ENCODE measurements around the gene PPP6R3.
"Not testable (repeated sequence)": the region's sequence is repeated elsewhere in the genome, so short reads cannot be mapped to it uniquely, and the experiment has no call there.

PPP6R3 gene

GRCh38 chr11:68458340-68458739, 2.2 kb upstream of the PPP6R3 start:
- not testable (repeated sequence) for DNase-seq

GRCh38 chr11:68459886-68460740, 439 bp upstream of the PPP6R3 start:
- DNase-seq = peak; percentile 99

GRCh38 chr11:68461575-68461917, 994 bp downstream of the PPP6R3 start:
- DNase-seq = no peak

- DNase-seq = no peak
These were observed 3.2 kb downstream of the PPP6R3 start for GRCh38 chr11:68463714-68464113.

- DNase-seq = no peak
These were observed 6.8 kb downstream of the PPP6R3 start for GRCh38 chr11:68467201-68467834.

- DNase-seq = no peak
These were observed 7.8 kb downstream of the PPP6R3 start for GRCh38 chr11:68468217-68468828.

GRCh38 chr11:68469122-68469521, 8.6 kb downstream of the PPP6R3 start:
- DNase-seq = no peak

- DNase-seq = no peak
These were observed 9.1 kb downstream of the PPP6R3 start for GRCh38 chr11:68469642-68470041.

- DNase-seq = peak; percentile 45
These were observed 9.8 kb downstream of the PPP6R3 start for GRCh38 chr11:68470304-68470811.

- DNase-seq = no peak
These were observed 11.1 kb downstream of the PPP6R3 start for GRCh38 chr11:68471360-68472340.

- DNase-seq = no peak
These were observed 12.2 kb downstream of the PPP6R3 start for GRCh38 chr11:68472778-68473177.

GRCh38 chr11:68473693-68474092, 13.1 kb downstream of the PPP6R3 start:
- no peak for DNase-seq

GRCh38 chr11:68475626-68476025, 15.1 kb downstream of the PPP6R3 start:
- DNase-seq = not testable (repeated sequence)

GRCh38 chr11:68479390-68479789, 18.8 kb downstream of the PPP6R3 start:
- DNase-seq = no peak

GRCh38 chr11:68480193-68480592, 19.6 kb downstream of the PPP6R3 start:
- DNase-seq = no peak

GRCh38 chr11:68480852-68481510, 20.4 kb downstream of the PPP6R3 start:
- DNase-seq = no peak

GRCh38 chr11:68481579-68482240, 21.2 kb downstream of the PPP6R3 start:
- DNase-seq = no peak

- DNase-seq = no peak
These were observed 28.1 kb downstream of the PPP6R3 start for GRCh38 chr11:68488623-68489022.

GRCh38 chr11:68495220-68495729, 34.7 kb downstream of the PPP6R3 start:
- DNase-seq = no peak

- DNase-seq = no peak
These were observed 35.3 kb downstream of the PPP6R3 start for GRCh38 chr11:68495872-68496271.

GRCh38 chr11:68497761-68498160, 37.2 kb downstream of the PPP6R3 start:
- DNase-seq = no peak

Measured in NCI-H1105 treated with DMSO at 0.1 percent for 48 hours (cell line).